ENCODE results near the gene TCEA3. TPM values are rescaled to one million over a fixed set of nuclear protein-coding genes. Genes with fewer than 3 reads are reported as not detected.
A peak's percentile ranks its signal among the peaks of the same experiment; 100 is the strongest.

Gene TCEA3
- total and polyA plus RNA-seq, 2 experiments from 2014 or later = not detected

GRCh38 chr1:23344111-23344986 lies 80.2 kb downstream of the TCEA3 start, which contains the start of gene HNRNPR:
Gene HNRNPR, minus strand, starts transcription at chr1:23344284. Its CDS starts 3,276 bp downstream, at chr1:23341008.
- peak within 1 kb of the TSS; percentile 89 for H3K27ac ChIP-seq (ENCODE audit: low read depth)
- H3K79me2 ChIP-seq (replicated peaks; ENCODE audit: insufficient read depth) = peaks cover 43% of the 10 kb centered on the region
- ATAC-seq (peak; percentile 96), DNase-seq (ENCODE audit: low spot score) (peak; percentile 100)
- H3K4me3 ChIP-seq = peak within 1 kb of the TSS; percentile 88
- Mint-ChIP-seq H3K4me3 (peak within 1 kb of the TSS; percentile 95), H3K27ac (peak within 1 kb of the TSS; percentile 97), H3K4me1 (peaks cover 34% of the 10 kb centered on the region), H3K36me3 (ENCODE audit: low read depth) (no peaks in the 10 kb centered on the region), H3K9me3 (no peaks in the 10 kb centered on the region; the same call in 2 of the 3 replicates), H3K27me3 (ENCODE audit: insufficient read depth, low read depth, poor library complexity) (peaks cover 44% of the 10 kb centered on the region)
- H2AFZ ChIP-seq = peak within 1 kb of the TSS; percentile 96
- peaks cover 5% of the 10 kb centered on the region; the same call in 1 of the 2 replicates for H3F3A ChIP-seq (replicated peaks; ENCODE audit: low read depth)
- TF ChIP-seq STAT1 (IDR thresholded peaks at IDR 0.05; ENCODE audit: unreplicated experiment) (no peak), EZH2 (IDR thresholded peaks at IDR 0.05; ENCODE audit: low read depth, unreplicated experiment) (no peak), ETS1 (IDR thresholded peaks at IDR 0.05) (no peak), JUNB (IDR thresholded peaks at IDR 0.05; ENCODE audit: unreplicated experiment) (no peak), EZH2phosphoT487 (IDR thresholded peaks at IDR 0.05; ENCODE audit: unreplicated experiment) (no peak), ZNF331 (CRISPR knock-in tag; IDR thresholded peaks at IDR 0.05; ENCODE audit: low read depth) (no peak), NANOG (IDR thresholded peaks at IDR 0.05; ENCODE audit: borderline replicate concordance) (no peak), POLR2AphosphoS5 (IDR thresholded peaks at IDR 0.05; ENCODE audit: low read depth) (peak; percentile 61), CREB1 (CRISPR knock-in tag; IDR thresholded peaks at IDR 0.05; ENCODE audit: low read depth) (peak; percentile 86), ZNF114 (CRISPR knock-in tag; IDR thresholded peaks at IDR 0.05) (no peak)
- TF ChIP-seq, protein P1, sequence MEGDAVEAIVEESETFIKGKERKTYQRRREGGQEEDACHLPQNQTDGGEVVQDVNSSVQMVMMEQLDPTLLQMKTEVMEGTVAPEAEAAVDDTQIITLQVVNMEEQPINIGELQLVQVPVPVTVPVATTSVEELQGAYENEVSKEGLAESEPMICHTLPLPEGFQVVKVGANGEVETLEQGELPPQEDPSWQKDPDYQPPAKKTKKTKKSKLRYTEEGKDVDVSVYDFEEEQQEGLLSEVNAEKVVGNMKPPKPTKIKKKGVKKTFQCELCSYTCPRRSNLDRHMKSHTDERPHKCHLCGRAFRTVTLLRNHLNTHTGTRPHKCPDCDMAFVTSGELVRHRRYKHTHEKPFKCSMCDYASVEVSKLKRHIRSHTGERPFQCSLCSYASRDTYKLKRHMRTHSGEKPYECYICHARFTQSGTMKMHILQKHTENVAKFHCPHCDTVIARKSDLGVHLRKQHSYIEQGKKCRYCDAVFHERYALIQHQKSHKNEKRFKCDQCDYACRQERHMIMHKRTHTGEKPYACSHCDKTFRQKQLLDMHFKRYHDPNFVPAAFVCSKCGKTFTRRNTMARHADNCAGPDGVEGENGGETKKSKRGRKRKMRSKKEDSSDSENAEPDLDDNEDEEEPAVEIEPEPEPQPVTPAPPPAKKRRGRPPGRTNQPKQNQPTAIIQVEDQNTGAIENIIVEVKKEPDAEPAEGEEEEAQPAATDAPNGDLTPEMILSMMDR (conservative IDR thresholded peaks at IDR 0.05; ENCODE audit: low read depth in 2 of 2) = no peak
- TF ChIP-seq, protein P2, sequence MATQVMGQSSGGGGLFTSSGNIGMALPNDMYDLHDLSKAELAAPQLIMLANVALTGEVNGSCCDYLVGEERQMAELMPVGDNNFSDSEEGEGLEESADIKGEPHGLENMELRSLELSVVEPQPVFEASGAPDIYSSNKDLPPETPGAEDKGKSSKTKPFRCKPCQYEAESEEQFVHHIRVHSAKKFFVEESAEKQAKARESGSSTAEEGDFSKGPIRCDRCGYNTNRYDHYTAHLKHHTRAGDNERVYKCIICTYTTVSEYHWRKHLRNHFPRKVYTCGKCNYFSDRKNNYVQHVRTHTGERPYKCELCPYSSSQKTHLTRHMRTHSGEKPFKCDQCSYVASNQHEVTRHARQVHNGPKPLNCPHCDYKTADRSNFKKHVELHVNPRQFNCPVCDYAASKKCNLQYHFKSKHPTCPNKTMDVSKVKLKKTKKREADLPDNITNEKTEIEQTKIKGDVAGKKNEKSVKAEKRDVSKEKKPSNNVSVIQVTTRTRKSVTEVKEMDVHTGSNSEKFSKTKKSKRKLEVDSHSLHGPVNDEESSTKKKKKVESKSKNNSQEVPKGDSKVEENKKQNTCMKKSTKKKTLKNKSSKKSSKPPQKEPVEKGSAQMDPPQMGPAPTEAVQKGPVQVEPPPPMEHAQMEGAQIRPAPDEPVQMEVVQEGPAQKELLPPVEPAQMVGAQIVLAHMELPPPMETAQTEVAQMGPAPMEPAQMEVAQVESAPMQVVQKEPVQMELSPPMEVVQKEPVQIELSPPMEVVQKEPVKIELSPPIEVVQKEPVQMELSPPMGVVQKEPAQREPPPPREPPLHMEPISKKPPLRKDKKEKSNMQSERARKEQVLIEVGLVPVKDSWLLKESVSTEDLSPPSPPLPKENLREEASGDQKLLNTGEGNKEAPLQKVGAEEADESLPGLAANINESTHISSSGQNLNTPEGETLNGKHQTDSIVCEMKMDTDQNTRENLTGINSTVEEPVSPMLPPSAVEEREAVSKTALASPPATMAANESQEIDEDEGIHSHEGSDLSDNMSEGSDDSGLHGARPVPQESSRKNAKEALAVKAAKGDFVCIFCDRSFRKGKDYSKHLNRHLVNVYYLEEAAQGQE (IDR thresholded peaks at IDR 0.05; ENCODE audit: unreplicated experiment) = no peak
- peaks cover 45% of the 10 kb centered on the region for H3K27me3 ChIP-seq (ENCODE audit: insufficient read depth)
- H3K9me2 ChIP-seq (ENCODE audit: insufficient read depth) = no peaks in the 10 kb centered on the region
- peak within 1 kb of the TSS; percentile 93 for H3K4me2 ChIP-seq
- no peaks in the 10 kb centered on the region for H3K36me3 ChIP-seq (ENCODE audit: insufficient read depth)
- H4K20me1 ChIP-seq (replicated peaks; ENCODE audit: insufficient read depth) = peaks cover 39% of the 10 kb centered on the region
- peaks cover 36% of the 10 kb centered on the region for H3K4me1 ChIP-seq (ENCODE audit: insufficient read depth)
